ENCODE results near the gene URI1.
"Not testable (repeated sequence)": the region's sequence is repeated elsewhere in the genome, so short reads cannot be mapped to it uniquely, and the experiment has no call there.

The URI1 gene, protein sequence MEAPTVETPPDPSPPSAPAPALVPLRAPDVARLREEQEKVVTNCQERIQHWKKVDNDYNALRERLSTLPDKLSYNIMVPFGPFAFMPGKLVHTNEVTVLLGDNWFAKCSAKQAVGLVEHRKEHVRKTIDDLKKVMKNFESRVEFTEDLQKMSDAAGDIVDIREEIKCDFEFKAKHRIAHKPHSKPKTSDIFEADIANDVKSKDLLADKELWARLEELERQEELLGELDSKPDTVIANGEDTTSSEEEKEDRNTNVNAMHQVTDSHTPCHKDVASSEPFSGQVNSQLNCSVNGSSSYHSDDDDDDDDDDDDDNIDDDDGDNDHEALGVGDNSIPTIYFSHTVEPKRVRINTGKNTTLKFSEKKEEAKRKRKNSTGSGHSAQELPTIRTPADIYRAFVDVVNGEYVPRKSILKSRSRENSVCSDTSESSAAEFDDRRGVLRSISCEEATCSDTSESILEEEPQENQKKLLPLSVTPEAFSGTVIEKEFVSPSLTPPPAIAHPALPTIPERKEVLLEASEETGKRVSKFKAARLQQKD

DNA sequence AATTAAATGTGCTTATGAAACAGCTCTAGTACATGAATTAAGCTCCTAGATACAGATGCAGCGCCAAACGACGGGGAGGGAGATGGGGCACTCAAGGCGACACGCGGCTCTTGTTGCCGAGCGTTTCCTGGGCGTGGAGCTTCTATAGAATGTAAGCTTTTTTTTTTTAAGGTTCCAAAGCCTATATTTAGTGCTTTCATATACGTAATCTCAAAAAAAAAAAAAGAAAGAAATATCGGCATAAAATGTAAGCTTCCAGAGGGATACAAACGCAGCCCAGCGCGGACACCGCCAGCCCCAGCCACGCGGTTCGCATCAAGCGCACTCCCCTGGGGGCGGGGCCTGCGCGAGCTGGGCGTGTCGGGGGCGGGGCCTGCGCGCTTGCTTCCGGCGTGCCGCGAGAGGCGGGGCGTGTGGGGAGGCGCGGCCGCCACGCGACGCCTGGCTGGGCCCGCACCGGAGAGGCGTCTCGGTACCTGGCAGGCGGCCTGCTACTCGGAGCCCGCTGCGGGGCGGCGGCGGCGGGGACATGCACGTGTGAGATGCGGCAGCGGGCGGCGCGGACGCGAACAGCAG is at the start of gene URI1:
TSS of gene URI1 (plus strand) at position 412 of the 576 bp plus-strand sequence. CDS start 309 bp downstream, outside the sequence.
- peak; percentile 98 for DNase-seq

- no peak for DNase-seq
These were observed 48.3 kb upstream of the URI1 start for GRCh38 chr19:29893606-29894284.

DNA sequence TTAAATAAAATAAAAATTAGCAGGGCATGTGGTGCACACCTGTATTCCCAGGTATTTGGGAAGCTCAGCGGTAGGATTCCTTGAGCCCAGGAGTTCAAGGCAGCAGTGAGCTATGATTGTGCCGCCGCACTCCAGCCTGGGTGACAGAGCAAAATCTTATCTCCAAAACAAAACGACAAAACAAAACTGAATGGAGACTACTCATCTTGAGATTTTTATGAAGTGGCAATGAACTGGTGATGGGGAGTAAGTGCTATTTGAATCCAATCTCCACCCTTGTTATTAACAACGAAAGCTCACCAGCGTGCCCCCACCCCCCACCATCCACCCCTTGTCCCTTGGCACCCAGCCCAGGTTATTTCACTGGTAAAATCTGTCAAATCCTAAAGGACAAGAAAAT is 45.2 kb upstream of the URI1 start:
- DNase-seq = no peak

- DNase-seq = no peak
These were observed 44.6 kb upstream of the URI1 start for GRCh38 chr19:29897466-29897865.

DNA sequence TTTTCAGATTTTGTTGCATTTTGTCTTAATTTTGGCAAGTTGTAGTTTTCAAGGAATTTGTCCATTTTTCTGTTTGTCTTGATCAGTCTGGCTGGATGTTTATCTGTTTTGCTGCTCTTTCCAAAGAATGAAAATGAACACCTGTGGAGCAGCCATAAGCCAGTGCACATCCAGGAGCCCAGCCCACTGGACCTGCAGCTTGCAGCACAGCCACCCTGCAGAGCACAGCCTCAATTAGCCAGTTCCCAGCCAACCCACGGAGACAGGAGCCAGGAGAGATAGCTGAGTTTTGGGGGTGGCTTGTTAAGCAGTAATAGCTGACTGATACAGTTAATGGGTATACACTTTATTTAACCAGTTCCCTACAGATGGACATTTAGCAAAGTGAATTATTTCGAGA is 38.0 kb upstream of the URI1 start:
- no peak for DNase-seq

DNA sequence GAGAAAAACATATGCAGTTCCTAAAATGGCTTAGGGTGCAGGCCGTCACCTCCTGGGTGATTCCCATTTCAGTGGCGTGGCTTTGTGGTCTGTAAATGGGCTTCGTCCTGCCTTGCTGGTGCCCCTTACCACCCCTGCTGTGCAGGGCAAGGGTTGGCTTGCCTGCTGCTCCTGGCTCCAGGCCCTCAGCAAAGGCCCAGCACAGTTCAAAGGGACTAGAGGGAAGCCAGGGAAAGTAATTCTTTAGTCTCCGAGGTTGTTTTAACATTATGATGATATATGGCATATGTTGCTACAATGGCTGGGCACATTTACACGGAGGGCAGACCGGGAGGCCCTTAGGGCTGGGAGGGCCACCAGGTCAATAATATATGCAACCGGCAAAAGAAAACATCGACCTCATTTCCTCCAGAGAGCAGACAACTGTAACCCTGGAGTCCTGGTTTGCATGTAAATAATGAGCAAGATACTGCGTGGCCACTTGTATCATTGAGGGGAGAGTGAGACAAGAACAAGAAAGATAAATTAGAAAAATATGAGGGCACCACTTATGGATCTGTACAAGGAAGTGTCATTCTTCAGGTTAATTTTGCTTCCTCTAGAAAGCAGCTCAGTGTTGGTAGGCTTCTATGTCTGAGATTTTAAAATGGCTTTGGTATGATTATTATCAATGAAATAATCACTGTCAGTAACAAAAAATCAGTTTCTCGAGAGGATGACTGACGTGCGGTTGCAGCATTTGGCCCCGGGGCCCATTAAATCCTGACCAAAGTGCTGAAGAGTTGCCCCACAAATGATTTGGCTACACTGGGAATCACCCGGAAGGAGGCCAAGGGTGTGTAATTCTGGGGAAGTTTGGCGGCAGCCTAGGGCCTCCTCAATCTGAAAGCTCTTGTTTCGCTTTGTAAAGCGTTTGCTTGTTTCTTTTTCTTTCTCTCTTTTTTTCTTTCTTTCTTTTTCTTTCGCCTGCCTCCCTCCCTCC is 32.8 kb upstream of the URI1 start:
- no peak for DNase-seq

GRCh38 chr19:29914933-29915332 is 27.1 kb upstream of the URI1 start:
- DNase-seq = no peak

DNA sequence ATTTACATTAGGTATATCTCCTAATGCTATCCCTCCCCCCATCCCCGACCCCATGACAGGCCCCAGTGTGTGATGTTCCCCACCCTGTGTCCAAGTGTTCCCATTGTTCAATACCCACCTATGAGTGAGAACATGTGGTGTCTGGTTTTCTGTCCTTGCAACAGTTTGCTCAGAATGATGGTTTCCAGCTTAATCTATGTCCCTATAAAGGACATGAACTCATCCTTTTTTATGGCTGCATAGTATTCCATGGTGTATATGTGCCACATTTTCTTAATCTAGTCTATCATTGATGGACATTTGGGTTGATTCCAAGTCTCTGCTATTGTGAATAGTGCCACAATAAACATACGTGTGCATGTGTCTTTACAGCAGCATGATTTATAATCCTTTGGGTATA is 26.2 kb upstream of the URI1 start:
- not testable (repeated sequence) for DNase-seq

DNA sequence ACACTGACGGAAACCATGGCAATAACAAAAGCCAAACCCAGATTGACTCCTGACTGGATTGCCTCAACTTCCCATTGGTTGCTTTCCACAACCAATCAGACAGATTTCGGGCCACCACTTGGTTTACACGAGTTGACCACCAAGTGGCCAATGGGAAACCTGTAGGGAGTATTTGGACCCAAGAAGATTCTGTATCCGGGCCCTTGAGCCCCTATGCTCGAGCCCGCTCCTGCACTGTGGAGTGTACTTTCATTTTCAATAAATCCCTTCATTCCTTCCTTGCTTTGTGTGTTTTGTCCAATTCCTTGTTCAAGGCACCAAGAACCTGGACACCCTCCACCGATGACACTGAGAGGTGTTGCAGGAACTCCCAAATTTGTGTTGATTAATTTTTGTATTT is 24.1 kb upstream of the URI1 start:
- DNase-seq = no peak

- no peak for DNase-seq
These were observed 23.1 kb upstream of the URI1 start for GRCh38 chr19:29918891-29919290.

DNA sequence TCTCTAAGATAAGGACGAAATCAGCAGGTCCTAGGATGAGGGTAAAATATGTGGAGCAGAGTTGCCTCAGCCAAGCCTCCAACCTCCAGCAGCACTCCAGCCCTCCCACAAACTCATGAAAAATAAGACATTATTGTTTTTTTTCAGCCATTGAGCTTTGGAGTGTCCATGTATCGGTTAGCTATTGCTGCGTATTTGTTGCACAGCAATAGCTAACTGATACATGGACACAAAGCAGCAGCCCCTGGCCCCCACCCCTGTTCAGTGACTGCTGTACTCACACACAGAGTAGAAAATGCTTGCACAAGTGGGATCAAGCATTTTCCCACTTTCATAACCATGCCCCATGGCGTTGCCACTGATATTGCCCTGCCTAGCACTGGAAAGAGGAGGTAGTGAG is 19.1 kb upstream of the URI1 start:
- no peak for DNase-seq

- no peak for DNase-seq
These were observed 18.4 kb upstream of the URI1 start for GRCh38 chr19:29923653-29924052.

DNA sequence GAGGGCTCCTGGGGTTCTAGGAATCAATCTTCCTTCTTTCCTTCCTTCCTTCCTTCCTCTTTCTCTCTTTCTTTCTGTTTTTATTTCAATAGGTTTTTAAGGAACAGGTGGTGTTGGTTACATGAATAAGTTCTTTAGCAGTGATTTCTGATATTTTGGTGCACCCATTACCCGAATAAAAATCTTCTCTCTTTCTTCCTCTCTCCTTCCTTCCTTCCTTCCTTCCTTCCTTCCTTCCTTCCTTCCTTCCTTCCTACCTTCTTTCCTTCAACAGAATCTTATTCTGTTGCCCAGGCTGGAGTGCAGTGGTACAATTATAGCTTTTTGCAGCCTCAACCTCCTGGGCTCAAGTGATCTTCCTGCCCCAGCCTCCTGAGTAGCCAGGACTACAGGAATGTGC is 16.0 kb upstream of the URI1 start:
- DNase-seq = no peak

DNA sequence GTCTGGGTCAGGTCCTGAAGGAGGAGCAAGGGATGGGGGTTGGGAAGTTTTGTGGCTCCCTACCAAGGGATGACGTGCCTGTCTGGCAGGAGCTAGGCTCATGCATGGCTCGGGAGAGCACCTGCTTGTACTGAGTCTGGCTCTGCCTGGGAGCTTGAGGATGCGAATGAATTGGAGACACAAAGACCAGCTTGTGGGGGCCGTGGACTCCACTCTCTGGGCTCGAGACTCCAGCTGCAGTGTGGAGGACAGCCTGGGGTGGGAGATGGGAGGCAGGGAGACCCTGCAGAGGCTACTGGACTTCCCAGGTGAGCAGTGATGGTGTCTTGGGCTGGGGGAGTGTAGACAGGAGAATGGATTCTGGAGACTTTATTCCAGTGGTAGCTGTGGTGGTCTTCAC is 15.2 kb upstream of the URI1 start:
- DNase-seq = no peak

GRCh38 chr19:29927944-29928625 is 14.0 kb upstream of the URI1 start:
- DNase-seq = no peak

DNA sequence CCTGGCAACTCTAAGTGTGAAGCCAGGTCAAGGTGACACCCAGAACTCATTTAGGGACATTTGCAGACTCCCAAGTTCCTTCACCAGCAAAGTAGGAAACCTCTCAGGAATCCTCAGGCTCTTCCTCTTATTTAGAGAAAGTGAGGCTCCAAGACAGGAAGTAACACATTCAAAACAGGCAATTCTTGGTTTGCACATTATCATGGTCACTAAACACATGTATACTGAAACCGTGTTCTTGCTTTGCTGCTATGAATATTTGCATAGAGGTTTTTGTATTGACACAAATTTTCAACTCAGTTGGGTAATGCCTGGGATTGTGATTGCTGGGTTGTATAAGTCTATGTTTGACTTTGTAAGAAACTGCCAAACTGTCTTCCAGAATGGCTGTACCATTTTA is 13.2 kb upstream of the URI1 start:
- no peak for DNase-seq

- DNase-seq = no peak
These were observed 7.8 kb upstream of the URI1 start for GRCh38 chr19:29934257-29934656.

DNA sequence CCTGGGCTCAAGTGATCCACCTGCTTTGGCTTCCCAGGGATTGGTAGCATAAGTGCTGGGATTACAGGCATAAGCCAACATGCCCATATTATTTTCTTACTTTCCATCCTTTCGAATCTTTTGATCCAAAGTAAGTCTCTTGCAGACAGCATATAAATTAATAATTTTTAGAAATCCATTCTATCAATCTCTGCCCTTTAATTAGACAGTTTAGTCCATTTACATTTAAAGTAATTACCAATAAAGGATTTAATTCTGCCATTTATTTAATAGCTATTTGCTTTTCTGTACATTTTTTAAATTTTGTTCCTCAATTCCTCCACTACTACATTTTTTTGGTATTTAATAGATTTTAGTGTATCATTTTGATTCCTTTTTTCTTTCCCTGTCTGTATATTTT is 7.3 kb upstream of the URI1 start:
- DNase-seq = no peak

DNA sequence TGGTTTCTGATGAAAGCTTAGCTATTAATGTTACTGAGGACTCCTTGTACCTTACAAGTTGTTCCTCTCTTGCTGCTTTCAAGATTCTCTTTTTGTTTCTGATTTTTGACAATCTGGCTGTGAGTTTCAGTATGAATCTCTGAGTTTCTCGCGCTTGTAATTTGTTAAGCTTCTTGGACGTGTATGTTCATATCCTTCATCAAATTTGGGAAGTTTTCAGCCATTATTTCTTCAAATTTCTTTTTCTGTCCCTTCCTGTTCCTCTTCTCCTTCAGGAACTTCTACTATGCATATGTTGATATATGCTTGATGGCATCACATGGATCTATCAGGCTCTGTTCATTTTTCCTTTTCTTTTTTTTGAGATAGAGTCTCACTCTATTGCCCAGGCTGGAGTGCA is 5.6 kb upstream of the URI1 start:
- no peak for DNase-seq

GRCh38 chr19:29939628-29940027 is 2.4 kb upstream of the URI1 start:
- DNase-seq = no peak

DNA sequence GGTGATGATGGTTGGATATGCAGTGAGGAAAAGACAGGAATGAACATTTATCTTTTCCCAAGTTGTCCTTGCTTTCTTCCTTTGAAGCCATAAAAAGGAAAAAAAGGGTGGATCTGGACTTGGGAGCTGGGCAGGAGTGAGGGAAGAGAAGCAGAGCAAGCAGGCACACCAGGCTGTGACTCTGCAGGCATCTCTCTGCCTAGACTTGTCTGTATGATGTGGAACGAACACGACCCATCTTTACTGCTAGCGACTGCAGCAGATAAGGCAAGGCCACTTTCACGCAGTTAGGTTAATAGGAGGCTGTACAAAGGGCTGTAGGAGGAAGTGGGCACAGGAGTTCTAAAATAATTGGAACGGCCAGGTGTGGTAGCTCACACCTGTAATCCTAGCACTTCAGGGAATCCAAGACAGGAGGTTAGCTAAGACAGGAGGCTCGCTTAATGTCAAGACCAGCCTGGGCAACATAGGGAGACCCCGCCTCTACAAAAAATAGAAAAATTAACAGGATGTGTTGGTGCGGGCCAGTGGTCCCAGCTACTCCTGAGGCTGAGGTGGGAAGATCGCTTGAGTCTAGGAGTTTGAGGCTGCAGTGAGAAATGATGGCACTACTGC is 961 bp upstream of the URI1 start:
- no peak for DNase-seq

Data from stimulated activated CD4-positive, alpha-beta T cell treated with anti-CD3 and anti-CD28 coated beads, Interleukin-12 subunit alpha, Interleukin-12 subunit beta, amount 100 ng/mL, for 4 hours (primary cell).